Measurements from ENCODE around the gene KRT32. TPM values are rescaled to one million over a fixed set of nuclear protein-coding genes. Genes with fewer than 3 reads are reported as not detected.

Gene KRT32
- total RNA-seq, 1 experiment from 2014 or later, result 0.42 TPM

DNA sequence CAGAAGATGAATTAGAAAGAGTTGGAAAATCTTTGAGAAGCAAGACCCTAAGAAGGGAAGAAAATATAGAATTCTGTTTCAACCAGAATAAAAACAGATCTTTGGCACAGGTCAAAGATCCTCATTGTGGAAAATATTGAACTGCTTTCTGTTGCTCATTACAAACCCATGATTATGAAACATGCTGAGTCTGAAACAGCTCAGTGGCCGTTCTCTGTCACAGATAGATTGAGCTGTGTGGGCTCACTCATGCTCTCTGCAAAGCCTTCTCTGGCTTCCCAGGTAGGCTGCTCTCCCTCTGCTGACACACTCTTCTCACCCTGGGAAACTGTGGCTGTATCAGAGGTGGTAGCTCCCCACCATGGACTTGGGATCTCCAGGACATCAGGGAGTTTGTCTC is 23.0 kb downstream of the KRT32 start:
- intact Hi-C loops (cut with micrococcal nuclease), result no loop called here
- TF ChIP-seq POLR2A (IDR thresholded peaks at IDR 0.05; ENCODE audit: borderline replicate concordance, extremely low read depth, insufficient read depth, insufficient read length) (no peak), CBX3 (IDR thresholded peaks at IDR 0.05; ENCODE audit: low read depth) (no peak), EZH2 (IDR thresholded peaks at IDR 0.05) (no peak)
- no peaks in the 10 kb centered on the region for H3K9me2 ChIP-seq (ENCODE audit: insufficient read depth)
- DNase-seq (ENCODE audit: low read depth, low spot score) (no peak), ATAC-seq (no peak)
- no peak overlapping the region for H3K4me3 ChIP-seq (replicated peaks in 1 of 2; ENCODE audit: low read depth in 1 of 2, low read length in 2 of 2)
- H3K4me1 ChIP-seq (ENCODE audit: control insufficient read depth in 1 of 2, insufficient read depth in 2 of 2, low read length in 2 of 2), result peaks cover 0 to 7% of the 10 kb centered on the region in 2 experiments; a peak in 1 of 4 replicates
- no peaks in the 10 kb centered on the region for H3K27me3 ChIP-seq (ENCODE audit: insufficient read depth, low read length)
- H3K9me3 ChIP-seq (ENCODE audit: control insufficient read depth in 1 of 2, insufficient read depth in 1 of 2, low read depth in 1 of 2, low read length in 2 of 2), result no peaks in the 10 kb centered on the region
- H3K36me3 ChIP-seq (ENCODE audit: control insufficient read depth in 1 of 2, insufficient read depth in 2 of 2, low read length in 2 of 2), result no peaks in the 10 kb centered on the region
- CTCF ChIA-PET, result no interaction called here
- H3K4me2 ChIP-seq (ENCODE audit: low read length), result no peak overlapping the region
- H3K27ac ChIP-seq (ENCODE audit: low read depth, low read length), result no peak overlapping the region
- no peaks in the 10 kb centered on the region for H4K20me1 ChIP-seq (ENCODE audit: insufficient read depth)
- RAD21 ChIA-PET (ENCODE audit: low non-redundant PET in 1 of 2, low total read pairs in 2 of 2, uncharacterized antibody in 2 of 2, unreplicated experiment in 2 of 2), result no interaction called here
- BruUV-seq (replicated peaks), result no TSS peak
- H3K79me2 ChIP-seq (ENCODE audit: insufficient read depth, low read length), result no peaks in the 10 kb centered on the region
- no peak overlapping the region for H3K9ac ChIP-seq (ENCODE audit: low read length)
- POLR2A ChIA-PET, result no interaction called here
- no peak overlapping the region for H2AFZ ChIP-seq (ENCODE audit: low read depth, low read length, poor library complexity, severe bottlenecking)

DNA sequence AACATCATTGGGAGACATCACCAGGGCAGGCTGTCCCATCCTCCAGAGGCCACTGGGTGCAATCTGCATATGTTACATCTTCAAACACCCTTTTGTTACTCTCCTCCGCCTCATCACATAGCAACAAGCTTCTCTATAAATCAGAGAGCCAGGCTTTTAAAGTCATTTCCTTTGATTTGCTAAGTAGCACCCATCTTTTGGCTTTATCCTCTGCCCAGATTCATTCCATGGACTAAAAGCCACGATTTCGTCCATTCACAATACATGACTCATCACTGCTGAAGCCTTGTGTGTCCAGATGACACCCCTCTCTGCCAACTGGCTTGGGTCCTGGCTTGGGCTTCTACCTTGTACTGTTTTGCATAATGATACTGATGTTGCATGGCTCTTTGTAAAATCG is 24.4 kb downstream of the KRT32 start:
- H3K9ac ChIP-seq (ENCODE audit: low read length), result no peak overlapping the region
- no peaks in the 10 kb centered on the region for H3K79me2 ChIP-seq (ENCODE audit: insufficient read depth, low read length)
- no peaks in the 10 kb centered on the region for H4K20me1 ChIP-seq (ENCODE audit: insufficient read depth)
- no peak overlapping the region for H2AFZ ChIP-seq (ENCODE audit: low read depth, low read length, poor library complexity, severe bottlenecking)
- no TSS peak for BruUV-seq (replicated peaks)
- no peaks in the 10 kb centered on the region for H3K27me3 ChIP-seq (ENCODE audit: insufficient read depth, low read length)
- H3K36me3 ChIP-seq (ENCODE audit: control insufficient read depth in 1 of 2, insufficient read depth in 2 of 2, low read length in 2 of 2), result no peaks in the 10 kb centered on the region
- H3K27ac ChIP-seq (ENCODE audit: low read depth, low read length), result no peak overlapping the region
- no peak overlapping the region for H3K4me2 ChIP-seq (ENCODE audit: low read length)
- no peaks in the 10 kb centered on the region for H3K9me3 ChIP-seq (ENCODE audit: control insufficient read depth in 1 of 2, insufficient read depth in 1 of 2, low read depth in 1 of 2, low read length in 2 of 2)
- peaks cover 0 to 7% of the 10 kb centered on the region in 2 experiments; a peak in 1 of 4 replicates for H3K4me1 ChIP-seq (ENCODE audit: control insufficient read depth in 1 of 2, insufficient read depth in 2 of 2, low read length in 2 of 2)
- no peaks in the 10 kb centered on the region for H3K9me2 ChIP-seq (ENCODE audit: insufficient read depth)
- RAD21 ChIA-PET (ENCODE audit: low non-redundant PET in 1 of 2, low total read pairs in 2 of 2, uncharacterized antibody in 2 of 2, unreplicated experiment in 2 of 2), result no interaction called here
- ATAC-seq, result no peak
- DNase-seq (ENCODE audit: low read depth, low spot score), result no peak
- no peak overlapping the region for H3K4me3 ChIP-seq (replicated peaks in 1 of 2; ENCODE audit: low read depth in 1 of 2, low read length in 2 of 2)
- CTCF ChIA-PET, result no interaction called here
- POLR2A ChIA-PET, result no interaction called here
- intact Hi-C loops (cut with micrococcal nuclease), result no loop called here
- TF ChIP-seq, protein P1, sequence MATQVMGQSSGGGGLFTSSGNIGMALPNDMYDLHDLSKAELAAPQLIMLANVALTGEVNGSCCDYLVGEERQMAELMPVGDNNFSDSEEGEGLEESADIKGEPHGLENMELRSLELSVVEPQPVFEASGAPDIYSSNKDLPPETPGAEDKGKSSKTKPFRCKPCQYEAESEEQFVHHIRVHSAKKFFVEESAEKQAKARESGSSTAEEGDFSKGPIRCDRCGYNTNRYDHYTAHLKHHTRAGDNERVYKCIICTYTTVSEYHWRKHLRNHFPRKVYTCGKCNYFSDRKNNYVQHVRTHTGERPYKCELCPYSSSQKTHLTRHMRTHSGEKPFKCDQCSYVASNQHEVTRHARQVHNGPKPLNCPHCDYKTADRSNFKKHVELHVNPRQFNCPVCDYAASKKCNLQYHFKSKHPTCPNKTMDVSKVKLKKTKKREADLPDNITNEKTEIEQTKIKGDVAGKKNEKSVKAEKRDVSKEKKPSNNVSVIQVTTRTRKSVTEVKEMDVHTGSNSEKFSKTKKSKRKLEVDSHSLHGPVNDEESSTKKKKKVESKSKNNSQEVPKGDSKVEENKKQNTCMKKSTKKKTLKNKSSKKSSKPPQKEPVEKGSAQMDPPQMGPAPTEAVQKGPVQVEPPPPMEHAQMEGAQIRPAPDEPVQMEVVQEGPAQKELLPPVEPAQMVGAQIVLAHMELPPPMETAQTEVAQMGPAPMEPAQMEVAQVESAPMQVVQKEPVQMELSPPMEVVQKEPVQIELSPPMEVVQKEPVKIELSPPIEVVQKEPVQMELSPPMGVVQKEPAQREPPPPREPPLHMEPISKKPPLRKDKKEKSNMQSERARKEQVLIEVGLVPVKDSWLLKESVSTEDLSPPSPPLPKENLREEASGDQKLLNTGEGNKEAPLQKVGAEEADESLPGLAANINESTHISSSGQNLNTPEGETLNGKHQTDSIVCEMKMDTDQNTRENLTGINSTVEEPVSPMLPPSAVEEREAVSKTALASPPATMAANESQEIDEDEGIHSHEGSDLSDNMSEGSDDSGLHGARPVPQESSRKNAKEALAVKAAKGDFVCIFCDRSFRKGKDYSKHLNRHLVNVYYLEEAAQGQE (IDR thresholded peaks at IDR 0.05; ENCODE audit: low read depth), result no peak
- no peak for TF ChIP-seq YY1 (IDR thresholded peaks at IDR 0.05; ENCODE audit: extremely low read depth, insufficient replicate concordance, low read depth, low read length)
- TF ChIP-seq EGR1 (IDR thresholded peaks at IDR 0.05; ENCODE audit: low read depth), result no peak
- TF ChIP-seq, protein P2, sequence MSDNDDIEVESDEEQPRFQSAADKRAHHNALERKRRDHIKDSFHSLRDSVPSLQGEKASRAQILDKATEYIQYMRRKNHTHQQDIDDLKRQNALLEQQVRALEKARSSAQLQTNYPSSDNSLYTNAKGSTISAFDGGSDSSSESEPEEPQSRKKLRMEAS (IDR thresholded peaks at IDR 0.05), result no peak
- TF ChIP-seq, protein P3, sequence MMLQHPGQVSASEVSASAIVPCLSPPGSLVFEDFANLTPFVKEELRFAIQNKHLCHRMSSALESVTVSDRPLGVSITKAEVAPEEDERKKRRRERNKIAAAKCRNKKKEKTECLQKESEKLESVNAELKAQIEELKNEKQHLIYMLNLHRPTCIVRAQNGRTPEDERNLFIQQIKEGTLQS (IDR thresholded peaks at IDR 0.05), result no peak
- no peak for TF ChIP-seq CBX3 (IDR thresholded peaks at IDR 0.05; ENCODE audit: low read depth)
- no peak for TF ChIP-seq ELF1 (IDR thresholded peaks at IDR 0.05; ENCODE audit: borderline replicate concordance, low read depth)
- TF ChIP-seq POLR2AphosphoS5 (IDR thresholded peaks at IDR 0.05; ENCODE audit: low read depth, low read length), result no peak
- TF ChIP-seq JUND (IDR thresholded peaks at IDR 0.05), result no peak
- no peak for TF ChIP-seq EZH2 (IDR thresholded peaks at IDR 0.05)
- no peak for TF ChIP-seq TCF7L2 (IDR thresholded peaks at IDR 0.05; ENCODE audit: borderline replicate concordance, extremely low read depth, insufficient read depth, insufficient read length)
- TF ChIP-seq ZFX (IDR thresholded peaks at IDR 0.05), result no peak
- TF ChIP-seq RAD21 (IDR thresholded peaks at IDR 0.05; ENCODE audit: low read depth), result no peak
- no peak for TF ChIP-seq POLR2A (IDR thresholded peaks at IDR 0.05; ENCODE audit: borderline replicate concordance, extremely low read depth, insufficient read depth, insufficient read length)
- TF ChIP-seq ZNF274 (IDR thresholded peaks at IDR 0.05; ENCODE audit: low read depth, low read length), result no peak
- TF ChIP-seq, protein P4, sequence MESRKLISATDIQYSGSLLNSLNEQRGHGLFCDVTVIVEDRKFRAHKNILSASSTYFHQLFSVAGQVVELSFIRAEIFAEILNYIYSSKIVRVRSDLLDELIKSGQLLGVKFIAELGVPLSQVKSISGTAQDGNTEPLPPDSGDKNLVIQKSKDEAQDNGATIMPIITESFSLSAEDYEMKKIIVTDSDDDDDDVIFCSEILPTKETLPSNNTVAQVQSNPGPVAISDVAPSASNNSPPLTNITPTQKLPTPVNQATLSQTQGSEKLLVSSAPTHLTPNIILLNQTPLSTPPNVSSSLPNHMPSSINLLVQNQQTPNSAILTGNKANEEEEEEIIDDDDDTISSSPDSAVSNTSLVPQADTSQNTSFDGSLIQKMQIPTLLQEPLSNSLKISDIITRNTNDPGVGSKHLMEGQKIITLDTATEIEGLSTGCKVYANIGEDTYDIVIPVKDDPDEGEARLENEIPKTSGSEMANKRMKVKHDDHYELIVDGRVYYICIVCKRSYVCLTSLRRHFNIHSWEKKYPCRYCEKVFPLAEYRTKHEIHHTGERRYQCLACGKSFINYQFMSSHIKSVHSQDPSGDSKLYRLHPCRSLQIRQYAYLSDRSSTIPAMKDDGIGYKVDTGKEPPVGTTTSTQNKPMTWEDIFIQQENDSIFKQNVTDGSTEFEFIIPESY (IDR thresholded peaks at IDR 0.05; ENCODE audit: extremely low read depth, insufficient replicate concordance, low read length), result no peak
